Hepatocyte (in vitro differentiated cells): ENCODE data around the gene JAG2. TPM values are rescaled to one million over a fixed set of nuclear protein-coding genes. Genes with fewer than 3 reads are reported as not detected.

ENCODE experiments used
- DNase-seq: peaks from one replicate; pipeline ENCODE4 v3.0.0-alpha.2; 2016; ENCODE audit warnings: low spot score
- H2AFZ ChIP-seq: fragments of 200-600 bp; sonication (generic); 2 replicates; pipeline ENCODE4 v1.6.0; 2016; ENCODE audit warnings: antibody characterized with exemption, mild to moderate bottlenecking
- H3K27ac ChIP-seq: fragments of 200-600 bp; sonication (generic); 2 replicates; pipeline ENCODE4 v1.5.1; 2016; ENCODE audit warnings: mild to moderate bottlenecking
- H3K27me3 ChIP-seq: fragments of 200-600 bp; sonication (generic); 2 replicates; pipeline ENCODE4 v1.6.1; 2016
- H3K36me3 ChIP-seq: fragments of 200-600 bp; sonication (generic); replicated peaks from 2 replicates; pipeline ENCODE4 v1.5.1; 2016; ENCODE audit warnings: low read depth; ENCODE audit not compliant: insufficient read depth
- H3K4me1 ChIP-seq: fragments of 200-600 bp; sonication (generic); 2 replicates; pipeline ENCODE4 v1.5.1; 2016; ENCODE audit warnings: mild to moderate bottlenecking, moderate library complexity; ENCODE audit not compliant: insufficient read depth
- H3K4me2 ChIP-seq: fragments of 200-600 bp; sonication (generic); 2 replicates; pipeline ENCODE4 v1.6.0; 2016
- H3K4me3 ChIP-seq: fragments of 200-600 bp; sonication (generic); 2 replicates; pipeline ENCODE4 v1.5.1; 2016; ENCODE audit warnings: mild to moderate bottlenecking
- H3K79me2 ChIP-seq: fragments of 200-600 bp; sonication (generic); 2 replicates; pipeline ENCODE4 v1.6.0; 2017; ENCODE audit warnings: mild to moderate bottlenecking
- H3K9me2 ChIP-seq: fragments of 200-600 bp; sonication (generic); replicated peaks from 2 replicates; pipeline ENCODE4 v1.6.0; 2017; ENCODE audit warnings: mild to moderate bottlenecking; ENCODE audit not compliant: insufficient read depth
- H3K9me3 ChIP-seq: fragments of 200-600 bp; sonication (generic); 2 replicates; pipeline ENCODE4 v1.5.1; 2016; ENCODE audit warnings: low read depth, mild to moderate bottlenecking
- H4K20me1 ChIP-seq: fragments of 200-600 bp; sonication (generic); 2 replicates; pipeline ENCODE4 v1.6.0; 2016; ENCODE audit warnings: mild to moderate bottlenecking; ENCODE audit not compliant: insufficient read depth, poor library complexity, severe bottlenecking
- EZH2 ChIP-seq: fragments of 200-600 bp; sonication (generic); IDR thresholded peaks from 2 replicates; pipeline ENCODE4 v1.6.1; 2016; ENCODE audit warnings: antibody characterized with exemption, mild to moderate bottlenecking, borderline replicate concordance
- EZH2phosphoT487 ChIP-seq: fragments of 200-600 bp; sonication (generic); IDR thresholded peaks from one replicate; pipeline ENCODE4 v1.6.1; 2018; ENCODE audit warnings: antibody characterized with exemption, mild to moderate bottlenecking, low read depth, moderate library complexity; ENCODE audit not compliant: unreplicated experiment, severe bottlenecking
- WGBS: methylation state at CpG from one replicate; pipeline ENCODE4 v1.1.6; 2016; ENCODE audit warnings: low lambda C conversion rate; ENCODE audit errors: missing lambda C conversion rate; 5-methylcytosine and 5-hydroxymethylcytosine counted together
- polyA plus RNA-seq: library from polyadenylated mRNA; unstranded; fragments of >200 nt; fragmentation: Nextera tagmentation; extraction: Ambion mirVana; gene quantifications from 2 replicates; pipeline ENCODE4 v1.2.1, GENCODE V29; 2016
- total RNA-seq: library from RNA; depleted of rRNA; stranded (reverse); fragments of >200 nt; gene quantifications from 2 replicates; pipeline ENCODE4 v1.2.3, GENCODE V29; 2014
- TF ChIP-seq, protein P1 (sequence below): fragments of 200-600 bp; sonication (generic); IDR thresholded peaks from 2 replicates; pipeline ENCODE4 v1.5.1; 2016; ENCODE audit warnings: antibody characterized with exemption, mild to moderate bottlenecking; ENCODE audit not compliant: poor library complexity

JAG2 gene
- total and polyA plus RNA-seq, 2 experiments from 2014 or later = 4.1 to 6.1 TPM

DNA sequence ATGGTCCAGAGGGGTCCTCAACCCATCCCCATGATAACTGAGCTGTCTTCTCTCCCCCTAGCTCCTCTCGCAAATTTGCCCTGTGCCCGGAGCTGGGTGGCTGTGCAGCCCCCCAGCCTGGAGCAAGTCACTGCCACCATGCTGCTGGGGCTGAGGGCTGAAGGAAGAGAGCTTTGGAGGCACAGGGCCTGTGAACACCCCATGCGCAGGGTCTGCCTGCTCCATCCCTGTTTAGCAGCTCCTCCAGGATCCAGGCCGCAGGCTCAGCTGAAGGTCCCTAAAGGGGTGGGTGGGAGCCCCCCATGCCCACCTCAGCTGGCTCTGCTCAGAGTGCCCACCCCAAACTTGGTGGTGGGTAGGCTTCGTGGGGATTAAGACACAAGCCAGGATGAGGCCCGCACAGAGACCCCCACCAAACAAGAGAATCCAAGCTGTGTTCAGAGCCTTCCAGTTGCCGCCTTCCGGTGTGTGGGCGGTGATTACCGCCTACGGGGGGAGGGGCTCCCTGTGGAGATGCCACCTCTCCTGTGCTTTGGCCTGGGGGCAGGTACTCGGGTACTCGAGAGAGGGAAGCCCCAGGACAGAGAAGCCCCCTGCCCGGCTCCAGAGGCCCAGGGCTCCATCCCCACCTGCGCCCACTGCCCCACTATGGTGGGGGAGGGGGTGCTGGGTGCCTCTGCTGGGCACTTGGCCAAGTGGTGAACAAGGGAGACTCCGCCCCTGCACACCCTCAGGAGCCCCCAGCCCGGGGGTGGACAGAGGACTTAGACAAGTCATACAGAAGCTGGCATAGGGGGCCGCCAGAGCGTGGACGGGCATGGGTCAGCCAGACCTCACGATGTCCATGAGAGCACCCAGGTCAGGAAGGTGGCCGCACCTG is 1.4 kb upstream of the JAG2 start:
- H3K4me2 ChIP-seq = no peak overlapping the region
- H3K4me1 ChIP-seq = peaks cover 5% of the 10 kb centered on the region
- no peak overlapping the region for H3K4me3 ChIP-seq
- H3K9me3 ChIP-seq = no peaks in the 10 kb centered on the region
- H3K79me2 ChIP-seq = no peaks in the 10 kb centered on the region
- no peaks in the 10 kb centered on the region for H3K36me3 ChIP-seq
- H4K20me1 ChIP-seq = no peaks in the 10 kb centered on the region
- no peak for DNase-seq
- no peaks in the 10 kb centered on the region for H3K9me2 ChIP-seq
- no peak overlapping the region for H3K27ac ChIP-seq
- no peak overlapping the region for H2AFZ ChIP-seq
- TF ChIP-seq, protein P1, sequence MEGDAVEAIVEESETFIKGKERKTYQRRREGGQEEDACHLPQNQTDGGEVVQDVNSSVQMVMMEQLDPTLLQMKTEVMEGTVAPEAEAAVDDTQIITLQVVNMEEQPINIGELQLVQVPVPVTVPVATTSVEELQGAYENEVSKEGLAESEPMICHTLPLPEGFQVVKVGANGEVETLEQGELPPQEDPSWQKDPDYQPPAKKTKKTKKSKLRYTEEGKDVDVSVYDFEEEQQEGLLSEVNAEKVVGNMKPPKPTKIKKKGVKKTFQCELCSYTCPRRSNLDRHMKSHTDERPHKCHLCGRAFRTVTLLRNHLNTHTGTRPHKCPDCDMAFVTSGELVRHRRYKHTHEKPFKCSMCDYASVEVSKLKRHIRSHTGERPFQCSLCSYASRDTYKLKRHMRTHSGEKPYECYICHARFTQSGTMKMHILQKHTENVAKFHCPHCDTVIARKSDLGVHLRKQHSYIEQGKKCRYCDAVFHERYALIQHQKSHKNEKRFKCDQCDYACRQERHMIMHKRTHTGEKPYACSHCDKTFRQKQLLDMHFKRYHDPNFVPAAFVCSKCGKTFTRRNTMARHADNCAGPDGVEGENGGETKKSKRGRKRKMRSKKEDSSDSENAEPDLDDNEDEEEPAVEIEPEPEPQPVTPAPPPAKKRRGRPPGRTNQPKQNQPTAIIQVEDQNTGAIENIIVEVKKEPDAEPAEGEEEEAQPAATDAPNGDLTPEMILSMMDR = no peak
- no peak for TF ChIP-seq EZH2phosphoT487
- no peak for TF ChIP-seq EZH2
- 80% methylated on average over 22 of the region's 22 CpGs for WGBS
- peaks cover 21% of the 10 kb centered on the region for H3K27me3 ChIP-seq

DNA sequence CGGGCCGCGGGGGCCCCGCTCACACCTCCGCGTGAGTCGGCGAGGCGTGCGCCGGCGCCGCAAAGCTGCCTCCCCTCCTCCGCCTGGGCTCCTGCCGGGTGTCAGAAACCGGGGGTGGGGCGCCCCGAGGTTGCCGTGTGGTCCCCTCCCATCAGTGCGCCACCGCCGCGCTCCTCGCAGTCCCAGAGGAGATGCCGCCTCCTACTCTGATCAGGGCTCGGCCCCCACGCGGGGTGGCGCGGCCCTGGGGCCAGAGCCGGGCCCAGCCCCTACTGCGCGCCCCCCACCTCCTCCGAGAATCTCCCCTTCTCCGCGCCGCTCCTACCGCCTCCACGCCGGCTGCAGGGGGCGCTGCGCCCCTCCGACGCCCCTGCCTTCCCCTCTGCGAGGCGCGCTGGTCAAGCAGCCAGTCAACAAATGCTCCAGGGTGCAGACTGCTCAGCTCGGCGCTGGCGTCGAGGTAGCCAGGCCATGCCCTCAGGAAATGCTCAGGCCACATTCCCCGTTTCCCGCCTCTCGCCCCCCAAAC is 467 bp upstream of the JAG2 start:
- H3K4me2 ChIP-seq = peak overlapping the region; percentile 82
- H4K20me1 ChIP-seq = no peaks in the 10 kb centered on the region
- H3K79me2 ChIP-seq = no peaks in the 10 kb centered on the region
- no peaks in the 10 kb centered on the region for H3K36me3 ChIP-seq
- H3K4me1 ChIP-seq = peaks cover 5% of the 10 kb centered on the region
- 25% methylated on average over 19 of the region's 54 CpGs for WGBS
- TF ChIP-seq EZH2 (no peak), EZH2phosphoT487 (no peak)
- TF ChIP-seq, protein P1 = peak; percentile 56
- no peaks in the 10 kb centered on the region for H3K9me2 ChIP-seq
- no peaks in the 10 kb centered on the region for H3K9me3 ChIP-seq
- H3K27me3 ChIP-seq = peaks cover 21% of the 10 kb centered on the region
- peak; percentile 40 for DNase-seq
- no peak overlapping the region for H3K27ac ChIP-seq
- no peak overlapping the region for H3K4me3 ChIP-seq
- H2AFZ ChIP-seq = no peak overlapping the region

DNA sequence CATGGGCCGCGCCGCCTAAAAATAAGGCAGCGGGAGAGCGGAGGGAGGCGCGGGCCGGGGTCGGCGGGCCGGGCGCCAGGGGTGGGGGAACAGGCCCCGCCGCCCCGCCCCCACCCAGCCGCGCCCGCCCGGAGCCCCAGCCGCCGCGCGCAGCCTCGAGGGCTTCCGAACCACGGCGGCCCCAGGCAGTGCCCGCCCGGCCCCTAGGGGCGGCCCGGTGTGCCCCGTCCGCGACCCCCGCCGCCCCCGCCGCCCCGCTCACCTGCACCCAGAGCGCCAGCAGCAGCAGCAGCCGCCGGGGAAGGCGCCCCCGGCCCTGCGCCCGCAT is 519 bp downstream of the JAG2 start:
- peak overlapping the region; percentile 36 for H3K4me3 ChIP-seq
- H3K27me3 ChIP-seq = peaks cover 21% of the 10 kb centered on the region
- H3K4me2 ChIP-seq = peak overlapping the region; percentile 94

More for the DNA sequence above, 519 bp downstream of the JAG2 start:
- TF ChIP-seq EZH2 (no peak), EZH2phosphoT487 (no peak)
- TF ChIP-seq, protein P1 = no peak
- H4K20me1 ChIP-seq = no peaks in the 10 kb centered on the region
- H3K9me3 ChIP-seq = no peaks in the 10 kb centered on the region
- no peak overlapping the region for H3K27ac ChIP-seq
- no peak overlapping the region for H2AFZ ChIP-seq
- no peaks in the 10 kb centered on the region for H3K79me2 ChIP-seq
- H3K36me3 ChIP-seq = no peaks in the 10 kb centered on the region
- no CpG with 5 or more reads among the region's 46 CpGs for WGBS
- H3K4me1 ChIP-seq = peaks cover 5% of the 10 kb centered on the region
- no peak for DNase-seq
- no peaks in the 10 kb centered on the region for H3K9me2 ChIP-seq
